Neural cell (in vitro differentiated cells): Measurements from ENCODE around the gene FCN3. TPM values are rescaled to one million over a fixed set of nuclear protein-coding genes. Genes with fewer than 3 reads are reported as not detected.

ENCODE experiments used
- H2AFZ ChIP-seq: fragments of 200-600, 300-800 bp; sonication (generic), shearing (Covaris generic); 2 replicates; pipeline ENCODE4 v1.6.0; 2014; ENCODE audit warnings: low read depth, mild to moderate bottlenecking, antibody characterized with exemption, low read length, moderate library complexity
- H3F3A ChIP-seq: fragments of 200-600 bp; shearing (Covaris generic); 2 replicates; pipeline ENCODE4 v1.6.1; 2016; ENCODE audit warnings: mild to moderate bottlenecking, moderate library complexity, mixed read lengths, antibody characterized with exemption, low read length; ENCODE audit not compliant: insufficient read depth, poor library complexity, severe bottlenecking
- H3K27ac ChIP-seq: fragments of 200-600, 300-800 bp; sonication (generic), shearing (Covaris generic); 2 replicates; pipeline ENCODE4 v1.5.1; 2014; ENCODE audit warnings: mild to moderate bottlenecking, low read length, moderate library complexity
- H3K27me3 ChIP-seq: fragments of 300-800, 200-600 bp; sonication (generic), shearing (Covaris generic); 2 replicates; pipeline ENCODE4 v1.6.0; 2014; ENCODE audit warnings: mild to moderate bottlenecking, low read depth, low read length, moderate library complexity; ENCODE audit not compliant: insufficient read depth
- H3K36me3 ChIP-seq: fragments of 300-800, 200-600 bp; sonication (generic), shearing (Covaris generic); 2 replicates; pipeline ENCODE4 v1.5.1; 2014; ENCODE audit warnings: mild to moderate bottlenecking, antibody characterized with exemption, low read length, moderate library complexity; ENCODE audit not compliant: insufficient read depth
- H3K4me2 ChIP-seq: fragments of 300-800, 200-600 bp; sonication (generic), shearing (Covaris generic); 2 replicates; pipeline ENCODE4 v1.6.0; 2014; ENCODE audit warnings: mild to moderate bottlenecking, low read length
- H3K4me3 ChIP-seq: fragments of 300-800, 200-600 bp; sonication (generic), shearing (Covaris generic); 2 replicates; pipeline ENCODE4 v1.5.1; 2014; ENCODE audit warnings: mild to moderate bottlenecking, low read length, moderate library complexity
- H3K79me2 ChIP-seq: fragments of 200-600 bp; shearing (Covaris generic); replicated peaks from 2 replicates; pipeline ENCODE4 v1.6.0; 2014; ENCODE audit warnings: mild to moderate bottlenecking, low read length, moderate library complexity; ENCODE audit not compliant: insufficient read depth
- H3K9ac ChIP-seq: fragments of 300-800, 200-600 bp; sonication (generic), shearing (Covaris generic); 2 replicates; pipeline ENCODE4 v1.6.1; 2016; ENCODE audit warnings: mild to moderate bottlenecking, low read length, mixed read lengths
- H3K9me2 ChIP-seq: fragments of 200-600 bp; shearing (Covaris generic); 2 replicates; pipeline ENCODE4 v1.6.1; 2016; ENCODE audit warnings: mild to moderate bottlenecking, low read length, mixed read lengths; ENCODE audit not compliant: insufficient read depth
- H3K9me3 ChIP-seq: fragments of 200-600, 300-800 bp; sonication (generic), shearing (Covaris generic); 2 replicates; pipeline ENCODE4 v1.6.1; 2016; ENCODE audit warnings: mild to moderate bottlenecking, mixed run types, low read length, moderate library complexity, mixed read lengths
- H4K20me1 ChIP-seq: fragments of 200-600 bp; shearing (Covaris generic); 2 replicates; pipeline ENCODE4 v1.6.1; 2016; ENCODE audit warnings: mild to moderate bottlenecking, mixed run types; ENCODE audit not compliant: insufficient read depth
- EP300 ChIP-seq: fragments of 450-650 bp; conservative IDR thresholded peaks from 2 replicates; pipeline ENCODE4 v1.6.1; 2014; ENCODE audit warnings: antibody characterized with exemption, mild to moderate bottlenecking, moderate library complexity; ENCODE audit not compliant: poor library complexity, severe bottlenecking
- EZH2 ChIP-seq: fragments of 200-600, 300-800 bp; shearing (Covaris generic), sonication (generic); IDR thresholded peaks from 2 replicates; pipeline ENCODE4 v1.6.1; 2014; ENCODE audit warnings: antibody characterized with exemption, low read length, borderline replicate concordance, mild to moderate bottlenecking; ENCODE audit not compliant: insufficient read depth, poor library complexity, severe bottlenecking
- MXI1 ChIP-seq: fragments of 450-650 bp; conservative IDR thresholded peaks from 2 replicates; pipeline ENCODE4 v1.6.1; 2014; ENCODE audit warnings: antibody characterized with exemption, mild to moderate bottlenecking; ENCODE audit not compliant: poor library complexity, severe bottlenecking
- POLR2AphosphoS5 ChIP-seq: IDR thresholded peaks from 2 replicates; pipeline ENCODE4 v1.6.1; 2012
- RAD21 ChIP-seq: fragments of 450-650 bp; conservative IDR thresholded peaks from 2 replicates; pipeline ENCODE4 v1.6.1; 2014; ENCODE audit warnings: antibody characterized with exemption, mild to moderate bottlenecking, moderate library complexity
- SMC3 ChIP-seq: fragments of 450-650 bp; conservative IDR thresholded peaks from 2 replicates; pipeline ENCODE4 v1.6.1; 2014; ENCODE audit warnings: antibody characterized with exemption, mild to moderate bottlenecking, moderate library complexity; ENCODE audit not compliant: poor library complexity
- TAF1 ChIP-seq: IDR thresholded peaks from 2 replicates; pipeline ENCODE4 v1.6.1; 2012; ENCODE audit warnings: low read depth
- polyA plus RNA-seq: library from polyadenylated mRNA; depleted of rRNA; stranded (reverse); fragments of >200 nt; gene quantifications from 2 replicates; pipeline ENCODE4 v1.2.3, GENCODE V29; 2014
- small RNA-seq, 3 experiments: library from RNA; depleted of rRNA; stranded (forward); fragments of <200 nt; gene quantifications; one replicate each; pipeline ENCODE3, GENCODE V24; 2012
- TF ChIP-seq, protein P1 (sequence below): IDR thresholded peaks from 2 replicates; pipeline ENCODE4 v1.6.1; 2012; ENCODE audit warnings: borderline replicate concordance
- TF ChIP-seq, protein P2 (sequence below): fragments of 450-650 bp; IDR thresholded peaks from 2 replicates; pipeline ENCODE4 v1.5.1; 2014; ENCODE audit warnings: antibody characterized with exemption, mild to moderate bottlenecking, moderate library complexity; ENCODE audit not compliant: poor library complexity, severe bottlenecking

The FCN3 gene
- polyA plus RNA-seq, 1 donor from 2014 or later: not detected

DNA sequence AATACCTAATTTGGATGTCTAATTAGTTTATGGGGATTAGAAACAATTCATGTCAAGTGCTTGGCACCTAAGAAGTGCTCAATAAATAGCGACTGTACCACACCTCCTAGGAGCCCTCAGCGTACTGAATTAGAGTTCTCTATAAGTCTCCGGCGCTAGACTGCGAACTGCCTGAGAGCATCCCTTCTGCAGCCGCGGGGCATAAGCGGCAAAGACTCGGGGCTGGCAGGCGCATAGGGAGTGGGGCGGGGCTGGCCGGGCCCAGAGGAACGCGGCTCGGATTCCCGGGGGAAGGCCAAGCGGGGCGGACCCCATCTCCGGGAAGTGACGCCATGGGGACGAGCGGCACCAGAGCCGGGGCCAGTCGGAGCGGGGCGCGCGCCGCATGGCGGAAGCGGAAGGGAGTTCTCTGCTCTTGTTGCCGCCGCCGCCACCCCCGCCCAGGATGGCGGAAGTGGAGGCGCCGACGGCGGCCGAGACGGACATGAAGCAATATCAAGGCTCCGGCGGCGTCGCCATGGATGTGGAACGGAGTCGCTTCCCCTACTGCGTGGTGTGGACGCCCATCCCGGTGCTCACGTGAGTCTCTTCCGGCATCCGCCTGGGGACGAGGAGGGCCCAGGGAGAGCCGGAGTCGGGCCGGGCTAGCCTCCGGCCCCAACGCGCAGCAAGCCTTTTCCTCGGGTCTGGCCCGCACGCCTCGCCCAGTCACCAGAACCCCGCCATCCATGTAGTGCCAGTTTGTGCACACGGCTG lies 52.6 kb downstream of the FCN3 start, which contains the start of gene TMEM222:
TMEM222 (plus strand) TSS at position 351 of the 756 bp plus-strand sequence; CDS start at position 386, 35 bp downstream.
- H3K79me2 ChIP-seq: peaks cover 34% of the 10 kb centered on the region
- H3K9me2 ChIP-seq: no peaks in the 10 kb centered on the region
- no peaks in the 10 kb centered on the region for H4K20me1 ChIP-seq
- peak within 1 kb of the TSS; percentile 75 for H2AFZ ChIP-seq
- H3K36me3 ChIP-seq: no peaks in the 10 kb centered on the region
- peak within 1 kb of the TSS; percentile 83 for H3K4me2 ChIP-seq
- no peaks in the 10 kb centered on the region for H3F3A ChIP-seq
- peak within 1 kb of the TSS; percentile 95 for H3K4me3 ChIP-seq
- peak within 1 kb of the TSS; percentile 96 for H3K9ac ChIP-seq
- TF ChIP-seq EZH2: no peak
- TF ChIP-seq RAD21: no peak
- TF ChIP-seq, protein P1, sequence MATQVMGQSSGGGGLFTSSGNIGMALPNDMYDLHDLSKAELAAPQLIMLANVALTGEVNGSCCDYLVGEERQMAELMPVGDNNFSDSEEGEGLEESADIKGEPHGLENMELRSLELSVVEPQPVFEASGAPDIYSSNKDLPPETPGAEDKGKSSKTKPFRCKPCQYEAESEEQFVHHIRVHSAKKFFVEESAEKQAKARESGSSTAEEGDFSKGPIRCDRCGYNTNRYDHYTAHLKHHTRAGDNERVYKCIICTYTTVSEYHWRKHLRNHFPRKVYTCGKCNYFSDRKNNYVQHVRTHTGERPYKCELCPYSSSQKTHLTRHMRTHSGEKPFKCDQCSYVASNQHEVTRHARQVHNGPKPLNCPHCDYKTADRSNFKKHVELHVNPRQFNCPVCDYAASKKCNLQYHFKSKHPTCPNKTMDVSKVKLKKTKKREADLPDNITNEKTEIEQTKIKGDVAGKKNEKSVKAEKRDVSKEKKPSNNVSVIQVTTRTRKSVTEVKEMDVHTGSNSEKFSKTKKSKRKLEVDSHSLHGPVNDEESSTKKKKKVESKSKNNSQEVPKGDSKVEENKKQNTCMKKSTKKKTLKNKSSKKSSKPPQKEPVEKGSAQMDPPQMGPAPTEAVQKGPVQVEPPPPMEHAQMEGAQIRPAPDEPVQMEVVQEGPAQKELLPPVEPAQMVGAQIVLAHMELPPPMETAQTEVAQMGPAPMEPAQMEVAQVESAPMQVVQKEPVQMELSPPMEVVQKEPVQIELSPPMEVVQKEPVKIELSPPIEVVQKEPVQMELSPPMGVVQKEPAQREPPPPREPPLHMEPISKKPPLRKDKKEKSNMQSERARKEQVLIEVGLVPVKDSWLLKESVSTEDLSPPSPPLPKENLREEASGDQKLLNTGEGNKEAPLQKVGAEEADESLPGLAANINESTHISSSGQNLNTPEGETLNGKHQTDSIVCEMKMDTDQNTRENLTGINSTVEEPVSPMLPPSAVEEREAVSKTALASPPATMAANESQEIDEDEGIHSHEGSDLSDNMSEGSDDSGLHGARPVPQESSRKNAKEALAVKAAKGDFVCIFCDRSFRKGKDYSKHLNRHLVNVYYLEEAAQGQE: peak; percentile 59
- peak; percentile 93 for TF ChIP-seq MXI1
- TF ChIP-seq, protein P2, sequence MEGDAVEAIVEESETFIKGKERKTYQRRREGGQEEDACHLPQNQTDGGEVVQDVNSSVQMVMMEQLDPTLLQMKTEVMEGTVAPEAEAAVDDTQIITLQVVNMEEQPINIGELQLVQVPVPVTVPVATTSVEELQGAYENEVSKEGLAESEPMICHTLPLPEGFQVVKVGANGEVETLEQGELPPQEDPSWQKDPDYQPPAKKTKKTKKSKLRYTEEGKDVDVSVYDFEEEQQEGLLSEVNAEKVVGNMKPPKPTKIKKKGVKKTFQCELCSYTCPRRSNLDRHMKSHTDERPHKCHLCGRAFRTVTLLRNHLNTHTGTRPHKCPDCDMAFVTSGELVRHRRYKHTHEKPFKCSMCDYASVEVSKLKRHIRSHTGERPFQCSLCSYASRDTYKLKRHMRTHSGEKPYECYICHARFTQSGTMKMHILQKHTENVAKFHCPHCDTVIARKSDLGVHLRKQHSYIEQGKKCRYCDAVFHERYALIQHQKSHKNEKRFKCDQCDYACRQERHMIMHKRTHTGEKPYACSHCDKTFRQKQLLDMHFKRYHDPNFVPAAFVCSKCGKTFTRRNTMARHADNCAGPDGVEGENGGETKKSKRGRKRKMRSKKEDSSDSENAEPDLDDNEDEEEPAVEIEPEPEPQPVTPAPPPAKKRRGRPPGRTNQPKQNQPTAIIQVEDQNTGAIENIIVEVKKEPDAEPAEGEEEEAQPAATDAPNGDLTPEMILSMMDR: peak; percentile 46
- peak; percentile 80 for TF ChIP-seq POLR2AphosphoS5
- TF ChIP-seq SMC3: peak; percentile 46
- peak; percentile 76 for TF ChIP-seq TAF1
- TF ChIP-seq EP300: peak; percentile 79
- H3K9me3 ChIP-seq: no peaks in the 10 kb centered on the region
- peak within 1 kb of the TSS; percentile 92 for H3K27ac ChIP-seq
- H3K27me3 ChIP-seq: no peaks in the 10 kb centered on the region

Small RNA genes lying within 50 kb of the gene (small RNA-seq; reads per million reads assigned to genes)
- gene RNU6-48P: 0.16 to 7.3 (median 0.52) reads per million in 3 experiments

Other genes with a start within 250 kb of the FCN3 start
- gene SLC9A1, start 219.7 kb downstream of the FCN3 start, polyA plus RNA-seq: 1.1 and 1.5 TPM in 2 replicates
- gene WDTC1, start 140.2 kb downstream of the FCN3 start, polyA plus RNA-seq: 10.9 and 14.5 TPM in 2 replicates
- gene TMEM222, start 52.7 kb downstream of the FCN3 start, polyA plus RNA-seq: 69.9 and 80.6 TPM in 2 replicates
- not detected in 2 replicates for gene SYTL1, start 32.8 kb downstream of the FCN3 start, polyA plus RNA-seq
- gene MAP3K6, start 7.9 kb downstream of the FCN3 start, polyA plus RNA-seq: 1.6 and 4.4 TPM in 2 replicates
- gene CD164L2, start 8.5 kb upstream of the FCN3 start, polyA plus RNA-seq: not detected in 2 replicates
- 0.12 and 0.54 TPM in 2 replicates for gene GPR3, start 17.8 kb upstream of the FCN3 start, polyA plus RNA-seq
- 2.5 and 3.3 TPM in 2 replicates for gene WASF2, start 115.3 kb upstream of the FCN3 start, polyA plus RNA-seq
- gene AHDC1, start 229.3 kb upstream of the FCN3 start, polyA plus RNA-seq: 5.3 and 18.4 TPM in 2 replicates